HG03095 (cell line): ENCODE results near the gene IL1RAP.
"Not testable (repeated sequence)": the region's sequence is repeated elsewhere in the genome, so short reads cannot be mapped to it uniquely, and the experiment has no call there.

Experiments used
- ATAC-seq: cut with Tn5 transposase; IDR thresholded peaks from one replicate; pipeline ENCODE4 v1.9.1; 2021; ENCODE audit warnings: moderate library complexity; ENCODE audit not compliant: unreplicated experiment

The IL1RAP gene

DNA sequence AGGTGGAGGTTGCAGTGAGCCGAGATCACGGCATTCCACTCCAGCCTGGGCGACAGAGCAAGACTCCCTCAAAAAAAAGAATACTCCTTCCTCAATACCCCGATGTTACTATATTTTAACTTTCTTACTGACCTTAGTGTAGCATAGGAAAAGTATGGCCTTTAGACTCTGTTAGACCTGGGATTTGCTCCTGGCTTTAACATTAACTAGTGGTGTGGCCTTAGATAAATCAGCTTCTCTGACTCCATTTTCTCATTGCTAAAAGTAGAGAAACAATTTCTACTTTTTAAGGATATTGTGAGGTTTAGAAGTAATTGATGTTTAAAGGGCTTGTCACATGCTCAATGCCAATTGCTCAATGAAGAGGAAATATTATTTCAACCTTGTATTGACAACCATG is 7.6 kb upstream of the IL1RAP start:
- ATAC-seq, result no peak

DNA sequence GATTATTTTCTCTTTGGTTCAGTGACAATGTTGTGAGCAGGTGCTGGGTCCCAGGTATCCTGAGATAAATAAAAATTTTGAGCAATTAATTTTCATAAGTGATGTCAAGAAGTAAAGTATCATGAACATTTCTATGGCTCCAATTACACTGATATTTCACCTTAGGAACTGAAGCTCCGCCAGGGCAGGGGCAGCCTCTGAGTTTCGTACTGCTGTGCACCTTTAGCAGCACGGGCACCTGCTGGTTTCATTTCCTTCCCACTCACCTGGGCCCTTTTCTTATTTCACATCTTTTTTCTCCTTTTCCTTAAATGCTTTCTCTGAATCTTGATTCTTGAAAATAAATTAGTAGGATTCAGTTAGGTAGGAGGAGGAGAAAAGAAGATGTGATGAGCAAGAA is 1.2 kb upstream of the IL1RAP start:
- ATAC-seq, result no peak

DNA sequence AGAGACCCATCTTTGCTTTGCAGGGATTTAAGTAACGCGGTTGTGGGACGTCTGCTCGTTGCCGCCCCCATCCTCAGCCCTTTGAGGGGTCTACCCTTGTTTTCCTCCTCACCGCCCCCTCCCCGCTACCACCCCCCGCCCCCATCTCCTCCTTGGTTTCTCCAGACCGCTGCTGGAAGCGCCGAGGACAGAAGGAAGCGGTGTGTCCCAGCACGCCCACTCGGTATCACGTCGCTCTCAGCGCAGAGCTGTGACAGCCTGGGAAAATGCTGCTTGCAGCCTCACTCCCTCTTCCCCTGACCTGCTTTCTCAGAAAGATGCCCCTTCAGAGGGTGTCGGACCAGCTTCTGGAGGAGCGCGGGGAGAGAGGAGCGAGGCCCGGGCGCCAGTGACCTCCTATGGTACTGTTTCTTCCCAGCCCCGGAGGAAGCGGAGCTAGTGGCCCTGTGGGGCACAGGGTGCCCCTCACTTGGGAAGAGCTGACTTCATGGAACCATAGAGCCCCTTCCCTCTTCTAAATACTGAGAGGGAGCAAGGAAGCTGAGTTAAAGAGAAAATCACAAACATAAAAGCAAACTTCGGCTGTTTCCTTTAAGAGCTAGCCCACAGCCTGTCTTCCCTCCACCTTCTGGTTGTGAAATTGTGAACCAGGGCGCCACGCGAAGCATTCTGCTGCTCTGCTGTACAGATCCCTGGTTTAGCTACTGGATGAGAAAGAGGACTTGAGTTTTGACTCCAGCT is 698 bp downstream of the IL1RAP start:
- no peak for ATAC-seq

DNA sequence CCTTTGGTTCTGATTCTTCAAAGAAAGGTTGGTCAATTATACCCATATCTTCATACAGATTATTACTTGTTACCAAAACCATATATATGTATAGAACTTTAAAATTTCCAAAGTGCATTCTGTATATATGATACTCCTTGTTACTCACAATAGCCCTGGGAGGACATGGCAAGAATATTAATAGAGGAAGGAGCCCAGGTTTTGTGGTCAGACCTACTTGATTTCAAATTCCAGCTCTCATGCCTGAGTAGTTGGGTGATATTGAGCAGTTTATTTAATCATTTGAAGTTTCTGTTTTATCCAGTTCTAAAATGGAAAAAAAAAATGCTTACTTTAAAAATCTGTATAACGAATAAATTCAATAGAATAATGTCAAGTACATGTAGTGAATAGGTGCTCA is 2.5 kb downstream of the IL1RAP start:
- ATAC-seq, result no peak

DNA sequence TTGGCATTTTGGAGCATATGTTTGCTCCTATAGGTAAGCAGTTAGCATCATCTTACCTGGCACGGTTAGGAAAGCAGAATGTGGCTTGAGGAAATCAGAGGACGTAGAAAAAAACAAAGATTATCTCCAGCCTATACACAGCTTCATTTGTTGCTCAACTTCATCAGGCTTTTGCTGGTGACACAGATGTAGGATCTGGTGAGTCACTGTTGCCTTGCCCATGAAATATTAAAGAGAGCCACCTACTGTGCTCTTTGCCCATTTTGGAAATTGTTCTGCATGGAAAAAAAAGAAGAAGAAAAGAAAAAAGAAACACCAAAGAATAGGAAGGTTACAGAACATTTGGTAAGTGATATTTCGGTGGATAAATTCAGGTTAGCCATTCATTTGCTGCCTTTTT is 3.8 kb downstream of the IL1RAP start:
- no peak for ATAC-seq

DNA sequence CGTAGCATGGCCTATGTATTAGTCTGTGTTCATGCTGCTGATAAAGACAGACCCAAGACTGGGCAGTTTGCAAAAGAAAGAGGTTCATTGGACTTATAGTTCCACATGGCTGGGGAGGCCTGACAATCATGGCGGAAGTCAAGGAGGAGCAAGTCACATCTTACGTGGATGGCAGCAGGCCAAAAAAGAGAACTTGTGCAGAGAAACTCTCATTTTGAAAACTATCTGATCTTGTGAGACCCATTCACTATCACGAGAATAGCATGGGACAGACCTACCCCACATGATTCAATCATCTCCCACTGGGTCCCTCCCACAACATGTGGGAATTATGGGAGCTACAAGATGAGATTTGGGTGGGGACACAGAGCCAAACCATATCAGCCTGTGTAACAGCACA is 4.6 kb downstream of the IL1RAP start:
- not testable (repeated sequence) for ATAC-seq

DNA sequence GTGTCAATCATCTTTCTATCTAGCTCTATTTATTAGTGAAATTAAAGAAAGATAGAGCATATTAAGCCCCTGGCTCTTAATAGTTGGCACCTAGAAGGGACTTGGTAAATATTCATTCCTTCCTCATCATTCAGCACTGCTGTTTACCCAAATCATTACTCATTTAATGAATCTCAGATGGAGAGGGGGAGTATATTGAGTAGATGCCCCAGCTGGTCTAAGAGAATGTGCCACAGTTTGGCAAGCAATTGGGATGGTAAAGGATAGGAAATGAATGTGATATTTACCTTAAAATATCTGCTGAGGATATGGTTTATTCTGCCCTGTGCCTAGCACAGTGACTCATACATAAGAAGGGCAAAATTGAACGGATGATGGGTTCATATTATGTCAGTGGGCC is 6.0 kb downstream of the IL1RAP start:
- no peak for ATAC-seq

DNA sequence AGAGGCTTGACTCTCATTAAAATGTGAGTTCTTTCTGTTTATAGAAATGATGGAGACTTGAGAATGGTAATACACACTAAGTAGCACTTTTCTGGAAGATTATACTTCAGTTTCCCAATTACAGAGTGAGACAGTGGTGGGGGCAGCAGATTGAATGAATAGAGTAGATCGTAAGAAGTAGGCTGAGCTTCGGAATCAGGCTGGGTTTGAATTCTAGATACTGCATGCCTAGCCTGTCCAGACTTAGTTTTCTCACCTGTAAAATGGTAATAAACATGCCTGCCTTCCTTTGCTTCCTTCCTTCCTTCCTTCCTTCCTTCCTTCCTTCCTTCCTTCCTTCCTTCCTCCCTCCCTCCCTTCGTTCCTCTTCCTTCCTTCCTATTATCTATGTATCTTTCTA is 8.1 kb downstream of the IL1RAP start:
- ATAC-seq, result no peak

DNA sequence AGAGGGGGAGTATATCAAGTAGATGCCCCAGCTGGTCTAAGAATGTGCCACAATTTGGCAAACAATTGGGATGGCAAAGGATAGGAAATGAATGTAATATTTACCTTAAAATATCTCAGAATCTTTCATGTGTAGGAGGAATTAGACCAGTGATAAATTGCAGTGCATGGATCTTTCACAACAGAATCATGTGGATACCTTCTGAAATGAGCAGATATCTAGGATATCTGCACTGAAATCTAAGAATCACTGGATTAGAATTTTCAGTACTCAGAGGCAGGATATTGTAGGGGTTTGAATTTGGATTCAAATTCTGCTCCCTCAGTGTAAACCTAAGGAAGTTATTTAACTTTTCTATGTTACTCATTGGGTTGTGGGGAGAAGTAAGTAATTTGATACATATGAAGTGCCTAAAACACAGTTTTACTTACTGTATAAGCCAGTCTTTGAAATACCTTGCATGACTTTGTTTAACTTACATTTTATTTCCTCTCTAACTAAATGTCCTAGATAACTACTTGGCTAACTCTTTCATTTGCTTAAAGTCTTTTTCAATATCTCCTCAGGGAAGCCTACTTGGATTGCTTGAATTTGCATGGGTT is 8.8 kb downstream of the IL1RAP start:
- ATAC-seq, result no peak

DNA sequence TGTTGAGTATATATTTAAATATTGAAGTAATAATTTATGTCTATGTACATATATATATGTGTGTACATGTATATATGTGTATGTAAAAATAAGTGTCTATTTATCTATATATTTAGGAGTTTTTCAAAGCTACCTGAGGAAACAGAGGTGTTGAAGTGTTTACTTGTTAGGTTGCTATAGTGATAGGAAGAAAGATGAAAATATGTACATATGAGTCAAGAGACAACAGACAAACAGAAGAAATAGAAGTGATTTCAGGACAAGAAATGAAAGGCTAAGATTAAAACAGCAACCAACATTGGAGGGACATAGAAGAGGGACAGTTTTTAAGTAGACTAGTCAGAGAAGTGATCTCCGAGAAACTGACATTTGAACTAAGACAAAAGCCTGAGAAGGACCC is 11.1 kb downstream of the IL1RAP start:
- no peak for ATAC-seq

DNA sequence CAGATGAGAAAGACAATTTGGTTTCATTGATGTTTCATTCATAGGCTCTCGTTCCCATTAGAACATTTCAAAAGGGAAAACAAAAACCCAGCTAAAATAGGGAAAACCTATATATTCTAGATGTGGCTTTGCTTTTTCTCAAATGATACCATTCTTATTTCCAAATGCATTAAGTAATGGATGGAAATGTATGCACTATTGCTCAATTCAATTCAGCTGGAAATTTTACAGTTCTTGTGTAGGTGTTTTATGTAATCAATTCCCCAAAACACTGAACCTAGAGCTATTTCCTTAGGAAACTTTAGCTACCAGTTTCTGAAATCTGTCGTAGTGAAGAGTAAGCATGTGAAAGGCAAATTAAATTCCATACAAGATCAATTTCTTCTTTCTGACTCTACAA is 11.7 kb downstream of the IL1RAP start:
- no peak for ATAC-seq

DNA sequence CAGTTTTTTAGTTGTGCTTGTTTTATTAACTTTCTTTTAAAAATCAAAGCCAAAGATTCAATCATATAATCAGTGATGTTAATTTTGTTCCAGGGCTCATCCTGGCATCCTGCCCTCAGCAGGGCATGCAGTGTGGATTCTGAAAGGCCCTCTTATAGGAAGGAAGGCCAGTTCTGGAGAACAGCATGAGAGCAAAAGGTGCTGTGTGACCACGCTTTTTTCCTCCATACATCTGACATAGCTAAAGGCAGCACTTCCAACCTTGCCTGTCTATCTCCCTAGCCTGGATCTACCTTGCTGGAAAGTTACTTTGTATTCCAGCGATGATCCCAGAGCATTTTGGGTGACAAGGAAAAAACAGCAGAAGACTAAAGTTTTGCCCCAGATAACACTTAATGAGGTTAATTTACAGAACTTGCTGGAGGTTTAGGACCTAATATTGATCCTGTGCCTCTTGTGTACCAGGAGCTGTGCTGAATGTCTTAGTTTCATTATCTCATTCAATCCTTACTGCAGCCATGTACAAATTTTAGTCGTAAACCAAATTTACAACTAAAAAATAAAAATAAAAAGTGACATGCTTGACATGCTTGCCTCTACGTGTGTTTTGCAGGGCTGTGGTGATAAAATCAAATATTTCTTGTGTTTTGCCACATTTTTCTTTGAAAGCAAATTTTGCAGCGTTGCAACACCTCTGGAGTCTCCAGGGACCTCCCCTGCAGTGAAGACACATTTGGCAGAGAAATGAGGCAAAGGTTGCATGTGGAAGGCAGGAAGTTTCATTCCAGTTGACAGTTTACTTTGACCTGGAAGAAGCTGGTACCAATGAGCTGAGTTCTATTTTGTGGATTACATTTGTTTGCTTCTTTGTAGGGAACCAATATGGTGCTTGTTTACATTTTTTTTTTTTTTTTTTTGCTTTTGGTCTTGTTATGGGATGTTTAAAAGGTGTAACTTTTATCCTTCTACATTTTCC is 13.2 kb downstream of the IL1RAP start:
- ATAC-seq, result no peak

DNA sequence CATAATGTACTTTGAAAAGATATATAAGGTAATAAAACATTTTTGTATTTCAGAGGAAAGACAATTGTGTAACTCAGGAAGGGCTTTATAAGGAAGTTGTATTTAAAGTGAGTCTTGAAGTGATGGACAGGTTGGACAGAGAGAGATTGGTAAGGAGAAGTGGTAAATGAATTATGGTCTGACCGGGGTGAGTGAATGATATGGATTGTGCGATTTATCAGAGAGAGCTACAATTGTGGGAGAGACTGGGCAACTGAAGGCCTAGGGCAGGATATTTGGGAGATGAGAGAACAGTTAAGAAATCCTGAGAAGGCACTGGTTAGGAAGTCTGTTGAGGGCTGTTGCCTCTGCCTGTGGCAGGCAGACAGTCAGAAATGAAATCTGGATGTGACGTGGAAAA is 14.8 kb downstream of the IL1RAP start:
- no peak for ATAC-seq

DNA sequence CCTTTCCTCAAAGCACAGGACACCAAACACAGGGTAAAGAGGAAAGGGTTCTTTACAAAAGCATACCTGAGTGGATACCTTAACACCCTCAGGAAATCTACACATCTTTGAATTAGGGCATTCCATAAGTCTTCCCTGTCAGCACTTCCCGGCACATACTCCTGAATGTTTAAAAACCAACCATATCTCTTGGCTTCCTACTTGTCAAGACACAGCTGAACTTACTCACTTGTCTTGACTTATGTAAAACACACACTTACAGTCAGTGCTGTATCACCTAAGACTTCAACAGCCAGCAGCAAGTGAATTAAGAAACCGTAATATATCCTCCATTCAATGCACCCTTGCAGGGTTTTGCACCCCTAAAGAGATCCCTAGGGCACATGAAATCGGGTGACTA is 17.5 kb downstream of the IL1RAP start:
- ATAC-seq, result no peak

DNA sequence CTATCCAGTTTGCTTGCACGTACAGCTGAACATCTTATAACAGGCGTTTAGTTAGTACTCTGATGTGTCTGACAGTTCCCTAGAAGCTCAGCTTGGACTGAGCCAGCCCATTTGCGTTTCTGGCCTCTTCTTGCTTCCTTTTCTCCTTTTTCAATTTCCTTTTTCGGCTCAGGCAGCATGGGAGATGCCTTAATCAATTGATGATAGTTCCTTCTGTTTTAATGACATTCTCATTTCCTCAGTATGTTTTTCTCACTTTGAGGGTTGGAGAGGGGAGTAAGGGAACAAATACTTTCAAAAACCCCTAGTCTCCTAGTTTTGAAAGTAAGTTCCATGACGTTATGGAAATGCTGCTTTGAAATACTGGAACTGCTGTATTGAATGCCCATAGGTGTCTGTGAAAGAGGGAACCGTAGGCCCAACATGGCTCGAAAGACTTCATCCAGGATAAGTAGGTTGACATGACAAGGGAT is 18.9 kb downstream of the IL1RAP start:
- ATAC-seq, result no peak

DNA sequence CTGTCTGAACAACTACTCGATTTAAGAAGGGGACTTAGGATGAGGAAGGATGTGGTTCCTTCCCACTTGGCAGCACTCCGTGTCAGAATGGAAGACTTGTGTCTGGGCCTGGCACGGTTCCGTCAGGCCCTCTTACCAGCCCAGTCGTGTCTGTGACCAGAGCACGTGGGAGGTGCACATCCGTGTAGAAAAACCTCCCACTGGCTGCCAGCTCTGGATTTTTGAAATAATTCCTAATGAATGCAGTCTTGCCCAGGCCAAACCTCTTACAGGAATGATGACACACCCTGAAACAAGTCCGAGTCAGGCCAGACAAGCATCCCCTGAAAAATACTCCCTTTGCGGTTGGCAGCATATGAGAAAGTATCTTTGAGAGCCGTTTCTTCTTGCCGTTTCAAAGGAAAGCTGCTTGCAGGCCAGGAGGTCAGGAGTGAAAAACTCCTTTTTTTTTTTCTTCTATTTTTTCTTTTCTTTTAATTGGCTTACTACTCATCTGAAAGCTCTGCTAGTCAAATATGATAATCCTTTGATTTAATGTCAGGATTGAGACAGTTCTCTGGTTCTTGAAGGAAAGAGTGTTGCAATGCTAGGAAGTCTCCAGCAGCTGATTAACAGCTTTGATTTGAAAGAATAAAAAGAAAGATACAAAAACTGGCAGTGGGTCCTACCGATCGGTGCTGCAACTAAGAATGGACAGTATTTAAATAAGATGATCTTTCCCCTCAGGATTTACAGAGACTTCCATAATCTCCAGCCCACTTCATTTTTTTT is 19.8 kb downstream of the IL1RAP start:
- ATAC-seq, result no peak

DNA sequence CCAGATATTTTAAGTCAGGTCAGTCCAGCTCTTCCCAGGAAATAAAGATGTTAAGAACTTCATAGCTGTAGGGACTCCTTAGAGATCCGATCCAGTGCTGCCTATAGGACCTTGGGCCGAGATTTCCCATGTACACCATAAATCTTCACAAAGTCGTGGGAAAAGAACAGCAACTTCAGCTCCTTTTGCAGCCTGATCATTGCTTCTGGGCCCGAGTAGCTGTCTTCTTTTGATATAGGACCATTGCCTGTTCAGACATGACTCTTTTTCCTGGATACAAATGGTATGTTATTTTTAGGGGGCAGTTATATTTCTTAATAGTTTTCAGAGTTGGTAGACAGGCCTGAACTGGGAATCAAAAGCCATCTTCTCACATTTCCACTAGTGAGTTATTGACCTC is 20.5 kb downstream of the IL1RAP start:
- no peak for ATAC-seq

DNA sequence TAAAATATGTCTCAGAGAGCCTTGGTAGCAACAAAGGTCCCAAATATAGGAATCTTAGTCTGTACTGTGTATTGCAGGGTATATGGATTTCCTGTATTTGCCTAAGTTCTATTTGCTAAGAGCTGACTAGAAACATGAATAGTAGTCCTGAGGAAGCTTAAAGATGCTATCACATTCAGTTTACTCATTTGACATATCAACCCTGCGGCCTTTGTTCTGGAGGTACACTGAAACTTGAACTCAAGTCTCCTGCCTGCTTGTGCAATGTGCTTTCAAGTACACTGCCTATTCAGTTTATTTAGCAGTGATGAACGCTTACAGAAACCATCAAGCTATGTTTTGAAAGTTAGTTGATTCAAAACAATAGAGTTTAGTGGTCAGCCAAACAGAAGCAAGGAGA is 21.1 kb downstream of the IL1RAP start:
- no peak for ATAC-seq

DNA sequence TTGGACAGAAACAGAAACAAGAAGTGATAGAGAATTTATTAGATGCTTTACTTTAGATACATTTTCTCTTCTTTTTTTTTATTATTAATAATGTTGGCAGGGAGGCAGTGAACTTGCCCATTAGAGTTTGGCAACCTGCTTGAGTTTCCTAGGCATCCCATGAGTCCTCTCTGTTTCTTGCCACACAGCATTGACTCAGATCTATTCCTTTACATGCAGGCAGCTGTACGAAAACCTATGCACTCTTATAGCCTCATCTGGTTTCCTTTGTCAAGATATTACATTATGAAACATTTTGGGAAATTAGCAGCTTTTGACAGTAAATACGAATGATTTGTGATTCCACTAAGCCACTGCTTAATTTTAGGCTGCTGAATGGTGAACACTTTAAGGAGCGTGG is 23.3 kb downstream of the IL1RAP start:
- ATAC-seq, result no peak

DNA sequence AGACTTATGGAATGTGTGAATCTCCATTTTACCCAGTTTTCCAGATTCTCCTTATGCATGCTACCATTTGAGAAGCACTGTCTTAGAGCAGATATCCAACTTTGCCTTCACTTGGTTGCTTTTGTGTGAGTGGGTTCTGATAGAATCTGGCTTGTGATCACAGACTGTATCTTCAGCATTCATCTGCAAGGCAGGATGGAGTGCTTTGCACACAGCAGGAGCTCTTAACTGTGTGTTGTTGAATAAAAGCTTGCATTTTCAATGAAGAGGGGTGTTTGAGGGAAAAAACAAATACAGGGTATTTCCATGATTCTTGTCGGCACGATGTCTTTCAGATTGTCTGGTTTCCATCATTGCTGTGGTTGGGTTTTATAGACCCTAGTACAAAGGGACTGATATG is 24.4 kb downstream of the IL1RAP start:
- ATAC-seq, result no peak

DNA sequence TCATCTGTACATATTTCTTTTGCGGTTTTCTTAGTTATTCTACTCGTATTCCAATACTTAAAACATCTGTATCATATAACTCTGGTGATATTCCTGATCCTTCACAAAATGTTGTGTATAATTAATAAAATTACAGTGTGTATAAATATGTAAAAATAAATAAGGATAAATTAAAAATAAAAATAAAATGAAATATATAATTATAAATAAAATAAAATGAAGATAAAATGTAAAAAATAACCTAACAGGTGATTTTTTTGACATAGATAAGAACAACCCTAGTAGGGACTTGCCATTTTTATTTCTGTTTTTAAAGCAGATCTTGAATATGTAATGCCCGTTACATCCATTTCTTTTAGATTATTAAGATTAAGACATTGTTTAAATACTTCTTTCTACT is 25.6 kb downstream of the IL1RAP start:
- ATAC-seq, result no peak
